A549 treated with Mapracorat at 1 μM for 4 hours (cell line): Measurements from ENCODE around the gene ZNF746. TPM values are rescaled to one million over a fixed set of nuclear protein-coding genes. Genes with fewer than 3 reads are reported as not detected.

Source experiments
- total RNA-seq: library from RNA; stranded (reverse); fragments of 200-300 nt; extraction: Qiagen RNA extraction; gene quantifications from 5 replicates; pipeline ENCODE4 v1.2.3, GENCODE V29; 2022

The ZNF746 gene
- 14.9 to 20.6 TPM (median 20.2 TPM) in 5 replicates for total RNA-seq

DNA sequence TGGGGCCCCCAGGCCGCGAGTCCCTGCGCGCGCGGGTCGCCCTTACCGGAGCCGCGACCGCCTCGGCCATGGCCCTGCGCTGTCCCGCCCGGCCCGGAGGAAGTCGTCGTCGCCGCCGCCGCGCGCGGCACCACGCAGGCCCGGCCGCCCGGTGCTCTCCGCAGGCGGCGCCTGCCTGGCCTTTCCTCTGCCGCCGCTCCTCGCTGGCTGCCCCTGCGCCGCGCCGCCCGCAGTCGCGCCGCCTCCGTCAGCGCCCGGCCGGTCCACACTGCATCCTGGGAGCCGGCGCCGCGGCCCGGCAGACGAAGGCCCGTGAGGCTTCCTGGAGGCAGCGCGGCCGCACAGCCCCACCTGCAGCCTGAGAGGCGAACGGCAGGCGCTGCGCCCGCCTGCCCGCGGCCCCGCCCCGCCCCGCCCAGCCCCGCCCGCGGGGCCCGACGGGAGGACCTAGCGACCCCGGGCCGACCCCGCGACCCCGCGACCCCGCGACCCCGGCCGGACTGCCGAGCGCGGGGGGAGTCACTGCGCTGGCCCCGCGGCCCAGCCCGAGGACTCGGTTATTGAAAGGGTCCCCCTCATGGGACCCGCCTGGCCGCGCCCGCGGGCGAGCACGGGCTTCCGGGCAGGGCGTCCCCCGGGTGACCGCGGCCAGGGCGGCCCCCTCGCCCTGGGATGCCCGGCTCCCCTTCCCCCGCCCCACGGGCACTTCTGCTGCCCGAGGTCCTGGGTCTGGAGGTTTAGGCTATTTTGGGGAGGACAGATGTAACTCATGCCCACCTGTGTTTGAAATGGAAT lies at the start of gene ZNF746:
ZNF746 (minus strand) TSS at position 343 of the 795 bp plus-strand sequence; CDS start at position 70, 273 bp downstream.

GRCh38 chr7:149460493-149461277 lies 36.9 kb downstream of the ZNF746 start, which contains the start of gene ZNF777:
TSS of gene ZNF777 (minus strand) at chr7:149461062. CDS start at chr7:149456022, 5,040 bp downstream.

Other genes with a start within 250 kb of the ZNF746 start
- gene ZNF783, start 235.6 kb downstream of the ZNF746 start, total RNA-seq: 4.9 to 6.7 TPM (median 6.3 TPM) in 5 replicates
- 16.0 to 22.0 TPM (median 21.2 TPM) in 5 replicates for gene ZNF777, start 36.7 kb downstream of the ZNF746 start, total RNA-seq